GM04504 (cell line): ENCODE measurements around the gene SPTLC2.
A peak's percentile ranks its signal among the peaks of the same experiment; 100 is the strongest.
"Not testable (repeated sequence)": the region's sequence is repeated elsewhere in the genome, so short reads cannot be mapped to it uniquely, and the experiment has no call there.

Source experiments
- DNase-seq: peaks from one replicate; pipeline ENCODE4 v3.0.0-alpha.2; 2012; ENCODE audit warnings: low read depth

The SPTLC2 gene, protein sequence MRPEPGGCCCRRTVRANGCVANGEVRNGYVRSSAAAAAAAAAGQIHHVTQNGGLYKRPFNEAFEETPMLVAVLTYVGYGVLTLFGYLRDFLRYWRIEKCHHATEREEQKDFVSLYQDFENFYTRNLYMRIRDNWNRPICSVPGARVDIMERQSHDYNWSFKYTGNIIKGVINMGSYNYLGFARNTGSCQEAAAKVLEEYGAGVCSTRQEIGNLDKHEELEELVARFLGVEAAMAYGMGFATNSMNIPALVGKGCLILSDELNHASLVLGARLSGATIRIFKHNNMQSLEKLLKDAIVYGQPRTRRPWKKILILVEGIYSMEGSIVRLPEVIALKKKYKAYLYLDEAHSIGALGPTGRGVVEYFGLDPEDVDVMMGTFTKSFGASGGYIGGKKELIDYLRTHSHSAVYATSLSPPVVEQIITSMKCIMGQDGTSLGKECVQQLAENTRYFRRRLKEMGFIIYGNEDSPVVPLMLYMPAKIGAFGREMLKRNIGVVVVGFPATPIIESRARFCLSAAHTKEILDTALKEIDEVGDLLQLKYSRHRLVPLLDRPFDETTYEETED

DNA sequence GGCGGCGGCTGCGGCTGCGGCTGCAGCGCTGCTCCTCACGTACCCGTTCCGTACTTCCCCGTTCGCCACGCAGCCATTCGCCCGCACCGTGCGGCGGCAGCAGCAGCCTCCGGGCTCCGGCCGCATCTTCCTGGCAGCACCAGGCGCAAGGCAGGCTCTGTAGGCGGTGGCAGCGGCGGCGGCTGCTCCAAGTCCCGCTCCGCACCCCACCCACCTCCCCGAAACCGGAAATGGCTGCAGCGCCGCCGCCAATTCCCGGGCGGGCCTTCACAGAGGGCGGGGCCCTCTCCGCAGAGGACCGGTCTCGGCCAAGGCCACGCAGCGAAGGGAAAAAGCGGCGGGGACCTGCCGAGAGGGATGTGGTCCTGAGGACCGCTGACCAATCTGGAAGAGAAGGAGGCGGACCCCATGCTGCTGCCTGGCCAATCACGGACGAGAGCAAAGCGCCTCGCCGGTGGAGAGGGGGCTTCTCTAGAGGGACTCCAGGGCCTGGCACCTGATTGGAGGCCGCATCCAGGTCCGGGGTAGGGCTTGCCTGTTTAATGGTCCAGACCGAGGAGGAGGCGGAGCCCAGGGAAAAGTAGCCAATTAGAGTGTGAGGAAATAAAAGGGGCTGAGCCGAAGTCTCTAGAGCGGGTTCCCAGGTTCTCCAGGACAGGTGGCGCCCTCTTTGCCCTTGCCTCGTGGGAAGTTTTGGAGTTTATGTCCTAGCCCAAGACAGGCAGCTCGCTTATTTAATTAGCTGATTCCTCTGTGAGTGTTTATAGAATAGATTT lies at the start of gene SPTLC2:
TSS of gene SPTLC2 (minus strand) at position 184 of the 776 bp plus-strand sequence. CDS start at position 126, 58 bp downstream.
- DNase-seq = peak; percentile 99

DNA sequence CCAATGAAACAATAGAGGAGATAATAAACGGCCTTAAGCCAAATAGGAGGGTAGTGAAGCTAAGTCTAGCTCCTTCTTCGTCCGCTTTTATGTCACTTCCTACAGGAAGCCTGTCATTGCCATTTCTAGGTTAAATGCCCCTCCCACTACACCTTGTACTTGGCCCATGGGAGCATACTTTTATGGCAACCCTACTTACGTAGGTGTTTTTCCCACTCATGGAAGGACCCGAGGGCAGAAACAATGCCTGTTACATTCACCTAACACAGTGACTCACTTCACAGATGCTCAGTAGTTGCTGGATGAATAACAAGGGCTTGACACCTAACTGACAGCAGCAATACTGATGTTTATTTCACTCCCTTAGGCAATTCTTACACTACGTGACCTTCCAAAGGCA lies 46.9 kb upstream of the SPTLC2 start:
- DNase-seq = no peak

DNA sequence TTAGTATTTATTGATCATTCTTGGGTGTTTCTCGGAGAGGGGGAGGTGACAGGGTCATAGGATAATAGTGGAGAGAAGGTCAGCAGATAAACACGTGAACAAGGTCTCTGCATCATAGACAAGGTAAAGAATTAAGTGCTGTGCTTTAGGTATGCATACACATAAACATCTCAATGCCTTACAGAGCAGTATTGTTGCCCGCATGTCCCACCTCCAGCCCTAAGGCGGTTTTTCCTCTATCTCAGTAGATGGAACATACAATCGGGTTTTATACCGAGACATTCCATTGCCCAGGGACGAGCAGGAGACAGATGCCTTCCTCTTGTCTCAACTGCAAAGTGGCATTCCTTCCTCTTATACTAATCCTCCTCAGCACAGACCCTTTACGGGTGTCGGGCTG lies 45.1 kb upstream of the SPTLC2 start:
- DNase-seq = not testable (repeated sequence)

DNA sequence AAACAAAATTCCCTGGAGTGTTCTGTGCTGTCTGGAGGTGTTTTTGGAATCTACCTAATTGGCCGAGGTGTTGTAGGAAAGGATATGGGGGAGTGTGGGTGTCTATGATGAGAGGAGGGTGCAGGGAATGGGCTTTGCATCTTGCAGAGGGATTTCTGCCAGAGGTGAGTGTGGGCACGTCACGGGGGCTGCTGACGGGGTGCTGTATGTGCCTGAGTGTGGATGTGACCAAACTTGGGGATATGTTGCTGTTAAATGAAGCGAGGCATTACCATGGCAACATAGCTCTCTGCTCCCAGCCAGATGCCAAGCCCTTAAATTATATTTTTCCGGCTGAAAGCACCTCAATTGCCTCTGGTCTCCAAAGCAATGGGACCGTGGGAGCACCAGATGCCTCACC lies 44.3 kb upstream of the SPTLC2 start:
- no peak for DNase-seq

DNA sequence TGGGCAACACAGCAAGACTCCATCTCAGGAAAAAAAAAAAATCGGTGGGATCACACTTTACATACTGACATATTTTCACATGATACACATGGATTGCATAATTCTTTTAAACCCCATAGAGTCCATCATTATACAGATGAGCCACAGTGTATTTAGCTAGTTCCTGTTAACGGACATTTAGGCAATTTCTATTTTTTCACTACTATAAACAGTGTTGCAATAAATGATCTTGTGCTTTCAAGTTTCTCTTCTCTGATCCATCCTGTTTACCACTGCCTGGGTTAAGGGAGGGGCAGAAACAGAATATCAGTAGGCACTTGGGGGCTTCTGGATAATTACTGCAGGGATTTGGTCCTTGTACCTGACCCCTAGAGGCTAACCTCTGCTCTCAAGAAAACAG lies 43.4 kb upstream of the SPTLC2 start:
- DNase-seq = no peak

DNA sequence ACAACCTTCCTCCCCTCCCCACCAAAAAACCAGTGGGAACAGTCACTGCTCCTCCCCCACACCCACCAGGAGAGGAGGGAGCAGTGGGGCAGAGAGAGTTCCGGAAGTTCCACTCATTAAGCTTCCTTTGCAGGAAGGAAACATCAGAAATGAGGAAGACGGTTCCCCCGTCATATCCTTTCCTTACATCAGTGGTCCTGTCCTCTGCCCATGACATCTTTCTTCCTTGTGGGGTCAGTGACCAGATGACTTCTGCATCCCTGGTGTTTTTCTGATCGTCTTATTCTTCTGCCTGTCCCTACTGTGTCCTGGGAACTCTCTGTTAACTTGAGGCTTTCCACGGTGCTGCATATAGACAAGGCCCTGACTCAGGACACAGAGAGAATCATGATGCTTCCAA lies 40.8 kb upstream of the SPTLC2 start:
- DNase-seq = no peak

DNA sequence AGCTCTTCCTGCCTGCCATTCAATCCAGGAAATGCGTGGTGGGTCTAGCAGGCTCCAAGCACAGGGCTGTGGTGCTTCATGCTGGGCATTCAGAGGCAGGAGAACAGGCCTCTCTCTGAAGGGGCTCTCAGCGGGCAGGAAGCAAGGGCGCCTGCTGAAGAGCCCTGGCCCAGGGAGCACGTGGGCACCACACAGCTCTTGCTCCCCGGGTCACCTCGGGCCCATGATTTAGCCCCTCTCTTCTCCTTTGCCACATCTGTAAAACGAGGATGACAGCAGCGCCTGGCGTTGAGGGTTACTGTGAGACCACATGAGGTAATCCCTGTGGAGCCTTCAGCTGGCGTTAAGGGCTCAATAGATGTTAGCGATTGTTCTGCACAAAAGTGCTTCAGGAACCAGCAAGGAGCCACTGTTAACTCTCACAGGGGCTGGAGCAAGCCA lies 37.6 kb upstream of the SPTLC2 start:
- DNase-seq = no peak

DNA sequence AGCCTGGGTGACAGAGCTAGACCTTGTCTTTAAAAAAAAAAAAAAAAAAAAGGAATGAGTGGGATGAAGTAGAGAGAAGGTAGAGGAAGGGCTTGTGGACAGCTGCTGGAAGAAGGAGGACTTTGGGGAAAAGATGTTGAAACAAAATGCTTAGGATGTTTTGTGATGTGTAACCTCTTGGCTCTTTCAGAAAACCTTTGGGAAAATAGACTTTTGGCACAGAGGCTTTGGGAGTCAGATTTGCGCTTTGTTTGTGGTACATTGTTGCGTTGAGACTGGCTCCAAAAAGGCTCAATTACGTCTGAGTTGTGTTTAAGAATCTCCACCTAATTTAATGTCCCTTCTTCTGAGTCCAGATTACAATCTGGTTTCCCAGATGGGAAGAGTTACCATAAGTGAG lies 32.9 kb upstream of the SPTLC2 start:
- DNase-seq = no peak

DNA sequence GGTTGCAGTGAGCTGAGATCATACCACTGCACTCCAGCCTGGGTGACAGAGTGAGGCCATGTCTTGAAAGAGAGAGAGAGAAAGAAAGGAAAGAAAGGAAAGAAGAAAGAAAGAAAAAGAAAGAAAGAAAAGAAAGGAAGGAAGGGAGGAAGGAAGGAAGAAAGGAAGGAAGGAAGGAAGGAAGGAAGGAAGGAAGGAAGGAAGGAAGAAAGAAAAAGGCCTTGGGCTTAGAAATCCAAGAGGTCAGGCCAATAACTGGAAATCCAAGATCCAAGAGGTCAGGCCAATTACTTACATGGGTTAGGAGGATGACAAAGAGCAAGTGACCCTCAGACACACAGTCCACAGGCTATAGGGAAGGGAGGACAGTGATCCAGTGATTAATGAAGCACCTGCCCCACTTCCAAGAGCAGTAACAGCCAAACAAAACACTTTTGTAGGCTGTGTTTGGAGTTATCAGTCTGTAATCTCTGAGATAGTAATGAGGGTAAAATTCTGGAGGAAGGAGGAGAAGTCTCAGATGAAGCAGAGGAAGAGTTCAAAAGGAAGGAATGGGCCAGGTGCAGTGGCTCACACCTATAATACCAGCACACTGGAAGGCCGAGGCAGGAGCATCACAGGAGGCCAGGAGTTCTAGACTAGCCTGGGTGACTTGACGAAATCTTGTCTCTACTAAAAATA lies 32.2 kb upstream of the SPTLC2 start:
- DNase-seq = no peak

DNA sequence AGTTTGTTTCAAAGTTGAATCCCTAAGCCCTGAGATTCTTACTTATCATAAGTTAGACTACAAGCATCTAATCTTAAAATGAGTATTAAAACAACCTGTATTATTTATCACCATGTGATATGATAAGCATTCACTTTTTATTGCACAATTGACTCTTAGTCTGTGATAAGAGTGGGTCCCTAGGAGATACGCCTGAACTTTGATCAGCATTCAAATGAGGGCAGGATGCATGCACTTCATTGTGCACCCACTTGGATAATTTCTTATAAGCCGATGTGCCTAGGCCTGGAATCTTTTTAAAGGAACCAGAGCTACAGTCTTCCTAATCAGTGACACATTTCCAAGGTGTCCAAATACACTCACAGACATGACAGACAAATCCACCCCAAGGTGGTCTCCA lies 31.4 kb upstream of the SPTLC2 start:
- DNase-seq = no peak

DNA sequence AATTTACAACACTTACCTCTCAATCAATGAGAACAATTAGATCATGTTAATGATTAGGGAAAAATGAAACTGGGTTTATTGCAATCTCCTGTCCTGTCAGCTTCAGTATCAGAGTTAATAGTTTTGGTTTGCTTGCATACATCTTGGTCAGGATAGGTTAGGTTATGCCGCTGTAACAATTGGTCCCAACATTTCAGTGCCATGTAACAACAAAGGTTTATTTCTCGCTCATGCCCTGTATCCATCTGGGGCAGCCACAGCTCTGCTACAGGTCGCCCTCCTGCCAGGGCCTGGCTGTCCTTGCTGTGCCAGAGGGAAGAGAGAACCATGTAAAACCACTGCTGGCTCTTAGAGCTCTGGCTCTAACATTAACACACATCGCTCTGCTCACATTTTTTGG lies 30.5 kb upstream of the SPTLC2 start:
- no peak for DNase-seq

DNA sequence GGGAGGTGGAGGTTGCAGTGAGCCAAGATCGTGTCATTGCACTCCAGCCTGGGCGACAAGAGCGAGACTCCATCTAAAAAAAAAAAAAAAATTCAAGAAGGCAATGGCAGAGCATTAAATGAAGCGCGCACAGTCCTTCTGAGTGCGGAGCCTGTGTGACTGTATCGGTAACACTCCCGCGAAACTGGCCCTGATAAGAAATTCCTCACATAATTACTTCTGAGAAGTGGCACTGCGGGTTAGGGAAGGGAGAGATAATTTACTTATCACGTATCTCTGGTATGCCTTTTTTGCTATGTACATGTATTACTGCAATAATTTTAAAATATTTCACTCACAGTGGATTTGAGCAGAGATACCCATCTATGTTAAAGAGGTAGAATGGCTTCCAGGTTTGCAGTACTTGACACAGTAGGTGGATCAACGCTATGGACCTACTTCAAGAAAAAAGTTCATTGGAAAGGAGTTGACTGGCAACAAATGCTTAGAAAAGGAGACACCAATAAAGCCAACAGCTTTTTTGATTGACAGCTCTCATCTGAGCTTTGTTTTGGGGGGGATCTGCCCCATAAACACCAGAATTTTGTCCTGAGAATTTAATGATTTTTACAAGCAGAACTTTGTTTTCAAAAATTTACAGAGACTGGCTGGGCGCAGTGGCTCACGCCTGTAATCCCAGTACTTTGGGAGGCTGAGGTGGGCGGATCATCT lies 29.2 kb upstream of the SPTLC2 start:
- no peak for DNase-seq

DNA sequence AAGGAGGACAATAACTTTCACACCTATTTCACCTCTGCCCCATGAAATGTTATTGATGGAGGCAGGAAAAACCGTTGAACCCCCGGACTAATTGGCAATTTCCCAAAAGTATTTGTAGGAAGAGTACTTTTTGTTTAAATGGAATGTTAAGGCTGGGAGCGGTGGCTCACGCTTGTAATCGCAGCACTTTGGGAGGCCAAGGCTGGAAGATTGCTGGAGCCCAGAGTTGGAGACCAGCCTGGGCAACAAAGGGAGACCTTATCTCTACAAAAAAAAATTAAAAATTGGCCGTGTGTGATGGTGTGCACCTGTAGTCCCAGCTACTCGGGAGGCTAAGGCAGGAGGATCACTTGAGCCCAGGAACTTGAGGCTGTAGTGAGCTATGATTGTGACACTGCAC lies 26.0 kb upstream of the SPTLC2 start:
- DNase-seq = no peak

DNA sequence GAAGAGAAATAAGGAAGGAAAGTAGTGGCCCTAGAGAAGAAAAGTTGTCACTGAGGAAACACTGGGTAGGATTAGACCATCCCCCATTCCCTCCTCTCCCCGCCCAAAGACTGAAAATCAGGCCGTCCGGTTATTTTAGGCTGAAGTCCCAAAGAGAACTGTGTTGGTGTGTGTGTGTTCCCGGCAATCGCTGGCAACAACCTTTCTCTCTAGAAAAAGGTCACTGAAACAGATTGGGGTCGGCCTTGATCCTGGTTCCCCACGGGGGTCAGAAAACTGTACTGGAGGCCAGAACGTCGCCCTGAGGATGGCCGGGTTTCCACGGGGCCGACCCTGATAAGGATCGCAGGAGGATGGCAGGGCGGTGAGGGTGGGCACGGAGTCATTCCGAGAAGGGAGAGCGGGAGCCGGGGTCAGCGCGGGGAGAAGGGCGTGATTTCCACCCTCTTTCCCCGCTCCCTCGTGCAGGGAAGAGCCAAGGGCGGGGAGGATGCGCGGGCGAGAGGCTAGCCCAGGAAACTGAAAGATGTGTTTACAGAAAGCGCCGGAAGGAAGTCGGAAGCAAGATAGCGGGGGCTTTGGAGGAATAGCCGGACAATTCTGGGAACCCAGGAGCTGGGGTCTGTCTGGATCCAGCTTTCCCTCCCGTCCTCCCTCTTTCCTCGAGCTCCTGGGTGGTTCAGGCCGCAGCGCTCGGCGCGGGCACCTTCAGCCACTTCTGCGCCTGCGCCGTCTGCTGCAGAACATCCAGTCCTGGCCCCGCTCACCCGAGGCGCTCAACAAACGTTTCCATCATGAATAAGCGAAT lies 25.3 kb upstream of the SPTLC2 start:
- peak; percentile 40 for DNase-seq

DNA sequence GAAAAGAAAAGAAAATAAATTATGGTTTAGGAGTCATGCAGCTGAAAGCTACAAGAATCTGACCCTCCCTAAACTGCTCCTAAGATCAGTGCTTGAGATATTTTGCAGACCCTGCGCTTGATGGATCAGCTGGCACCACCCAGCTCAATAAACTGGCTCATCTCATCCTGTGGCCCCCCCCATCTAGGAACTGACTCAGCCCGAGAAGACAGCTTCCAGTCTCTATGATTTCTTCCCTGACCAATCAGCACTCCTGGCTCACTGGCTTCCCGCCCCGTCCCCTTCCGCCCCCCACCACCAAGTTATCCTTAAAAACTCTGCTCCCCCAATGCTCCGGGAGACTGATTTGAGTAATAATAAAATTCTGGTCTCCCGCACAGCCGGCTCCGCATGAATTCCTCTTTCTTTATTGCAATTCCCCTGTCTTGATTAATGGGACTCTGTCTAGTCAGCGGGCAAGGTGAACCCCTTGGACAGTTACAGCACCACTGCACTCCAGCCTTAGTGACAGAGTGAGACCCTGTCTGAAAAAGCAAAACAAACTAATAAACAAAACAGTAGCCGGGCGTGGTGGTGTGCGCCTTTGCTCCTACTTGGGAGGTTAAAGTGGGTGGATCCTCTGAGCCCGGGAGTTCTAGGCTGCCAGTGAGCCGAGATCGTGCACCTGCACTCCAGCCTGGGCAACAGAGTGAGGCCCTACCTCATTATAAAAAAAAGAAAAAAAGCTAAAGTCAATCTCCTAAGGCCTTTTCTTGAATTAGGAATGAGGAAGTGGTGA lies 24.5 kb upstream of the SPTLC2 start:
- no peak for DNase-seq

DNA sequence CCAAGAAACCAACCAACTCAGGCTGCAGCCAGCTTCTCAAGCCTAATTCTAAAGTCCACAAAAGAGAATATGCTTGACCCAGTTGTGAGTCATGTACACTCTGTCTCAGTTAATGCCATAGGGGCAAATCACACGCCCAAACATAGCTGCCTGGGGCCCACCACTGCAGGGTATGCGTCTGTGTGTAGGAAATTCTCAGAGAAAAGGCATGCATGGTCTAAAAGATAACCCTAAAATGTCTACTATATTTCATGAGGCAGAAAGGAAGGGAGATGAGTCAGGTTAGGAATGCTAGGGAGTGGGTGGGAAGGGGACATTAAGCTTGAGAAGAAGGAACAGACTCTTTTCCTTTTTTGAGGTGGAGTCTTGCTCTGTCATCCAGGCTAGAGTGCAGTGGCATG lies 22.3 kb upstream of the SPTLC2 start:
- peak; percentile 72 for DNase-seq

DNA sequence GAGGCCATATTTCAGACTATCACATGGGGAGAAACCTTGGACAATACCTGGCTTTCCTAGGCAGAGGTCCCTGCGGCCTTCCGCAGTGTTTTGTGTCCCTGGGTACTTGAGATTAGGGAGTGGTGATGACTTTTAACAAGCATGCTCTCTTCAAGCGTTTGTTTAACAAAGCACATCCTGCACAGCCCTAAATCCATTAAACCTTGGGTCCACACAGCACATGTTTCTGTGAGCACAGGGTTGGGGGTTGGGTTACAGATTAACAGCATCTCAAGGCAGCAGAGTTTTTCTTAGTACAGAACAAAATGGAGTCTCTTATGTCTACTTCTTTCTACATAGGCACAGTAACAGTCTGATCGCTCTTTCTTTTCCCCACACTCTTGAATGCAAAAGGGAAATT lies 19.4 kb upstream of the SPTLC2 start:
- not testable (repeated sequence) for DNase-seq

DNA sequence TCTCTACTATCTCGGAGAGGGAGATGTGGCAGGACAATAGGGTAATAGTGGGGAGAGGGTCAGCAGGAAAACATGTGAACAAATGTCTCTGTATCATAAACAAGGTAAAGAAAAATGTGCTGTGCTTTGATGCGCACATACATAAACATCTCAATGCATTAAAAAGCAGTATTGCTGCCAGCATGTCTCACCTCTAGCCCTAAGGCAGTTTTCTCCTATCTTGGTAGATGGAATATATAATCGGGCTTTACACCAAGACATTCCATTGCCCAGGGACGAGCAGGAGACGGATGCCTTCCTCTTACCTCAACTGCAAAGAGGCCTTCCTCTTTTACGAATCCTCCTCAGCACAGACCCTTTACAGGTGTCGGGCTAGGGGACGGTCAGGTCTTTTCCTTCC lies 19.0 kb upstream of the SPTLC2 start:
- not testable (repeated sequence) for DNase-seq

DNA sequence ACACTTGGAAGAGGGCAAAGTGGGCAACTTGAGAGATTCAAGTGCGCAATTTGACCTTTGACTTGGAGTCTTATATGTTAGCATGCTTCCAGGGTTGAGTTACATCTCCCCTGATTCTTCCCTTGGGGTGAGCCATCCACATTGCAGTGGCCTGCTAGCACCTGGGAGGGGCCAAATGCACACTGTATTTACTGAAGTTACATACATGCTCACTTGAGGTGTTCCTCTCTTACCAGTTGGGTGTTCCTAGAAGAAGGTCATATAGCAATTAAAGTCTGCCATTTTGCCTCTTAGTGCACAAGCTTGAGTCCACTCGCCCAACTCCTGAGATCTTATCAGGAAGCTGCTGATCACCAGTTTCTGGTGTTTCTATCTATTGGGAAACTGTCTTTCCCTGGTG lies 13.7 kb upstream of the SPTLC2 start:
- DNase-seq = no peak

DNA sequence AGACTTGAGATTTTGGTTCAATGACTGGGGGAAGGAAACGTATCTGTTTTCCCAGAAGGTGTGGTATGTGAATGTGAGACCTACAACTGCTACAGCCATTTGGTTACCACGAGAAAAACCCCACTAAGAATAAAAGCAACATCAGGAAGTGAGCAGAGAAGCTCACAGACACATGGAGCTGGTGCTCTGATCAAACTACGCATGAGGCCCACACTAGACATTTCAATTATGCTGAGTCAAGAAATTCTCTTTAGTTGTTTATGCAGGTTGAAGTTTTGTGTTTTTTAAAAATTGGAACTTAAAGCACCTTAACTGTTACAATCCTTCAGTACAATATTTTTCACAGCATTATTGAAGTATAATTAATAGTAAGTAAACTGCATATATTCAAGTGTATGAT lies 8.9 kb upstream of the SPTLC2 start:
- DNase-seq = no peak
